Motor neuron (in vitro differentiated cells): ENCODE data around the gene DDX1. TPM values are rescaled to one million over a fixed set of nuclear protein-coding genes. Genes with fewer than 3 reads are reported as not detected.
"Not testable (repeated sequence)": the region's sequence is repeated elsewhere in the genome, so short reads cannot be mapped to it uniquely, and the experiment has no call there.

Source experiments
- ATAC-seq, 8 experiments: fragments of 200-7000 bp; cut with Tn5 transposase; replicated peaks in 6 of 8; 2 replicates each; pipeline ENCODE4 v1.8.0; 2021; ENCODE audit warnings: mild to moderate bottlenecking in 8 of 8, moderate library complexity in 8 of 8
- H3K27ac ChIP-seq, 2 donors: fragments of 250-450 bp; sonication (Bioruptor Pico); 2 replicates each; pipeline ENCODE4 v1.9.0; 2021; ENCODE audit warnings: antibody characterized with exemption in 2 of 2, mild to moderate bottlenecking in 2 of 2, moderate library complexity in 1 of 2
- H3K4me1 ChIP-seq, 2 donors: fragments of 250-450 bp; sonication (Bioruptor Pico); replicated peaks in 1 of 2; 2 replicates each; pipeline ENCODE4 v1.6.1; 2021; ENCODE audit warnings: antibody characterized with exemption in 2 of 2, mild to moderate bottlenecking in 2 of 2, moderate library complexity in 1 of 2
- H3K4me3 ChIP-seq, 5 donors: fragments of 250-450 bp; sonication (Bioruptor Pico); 2 replicates each; pipeline ENCODE4 v1.9.0; 2021; ENCODE audit warnings: antibody characterized with exemption in 5 of 5, mild to moderate bottlenecking in 5 of 5, moderate library complexity in 4 of 5
- WGBS, 10 experiments: fragments of 450-650 bp; shearing (Covaris generic); methylation state at CpG; one replicate each; pipeline ENCODE4 v1.0.0; 2022; 5-methylcytosine and 5-hydroxymethylcytosine counted together
- in situ Hi-C, 9 experiments: fragments of 400-800 bp; cut with MboI; loops; one replicate each; pipeline ENCODE4 v1.15.0; 2021; ENCODE audit warnings: low sequenced_read_pairs in 9 of 9, low pct_unique_long_range_greater_than_20kb in 2 of 9; ENCODE audit not compliant: unreplicated experiment in 9 of 9
- total RNA-seq, 8 experiments: library from RNA; unstranded; fragments of 300-600 nt; gene quantifications; 2 replicates each; pipeline versions ENCODE4 v1.2.3 to v1.2.4, GENCODE V29; 2022

The DDX1 gene
- total RNA-seq: 100 to 1,000 TPM in 3 of 8 experiments, 10 to 100 TPM in 5; 64.3 to 139 (median 88.9) TPM

GRCh38 chr2:15591692-15592463 is at the start of gene DDX1:
DDX1 (plus strand) TSS chr2:15591868; CDS start chr2:15591934, 66 bp downstream.
- peak within 1 kb of the TSS; percentile 96 to 99 for H3K27ac ChIP-seq
- 0 to 3% (median 0%) methylated on average over 3 to 19 of the region's 68 CpGs; no CpG with 5 or more reads in 5 of the 10 experiments for WGBS, 10 experiments
- in situ Hi-C loops: loop anchor here in 3 of 9 experiments (25.0 kb wide), 4 partner anchors 230 to 1180 kb away; partner anchors contain the start of gene LRATD1 (in 2 of the 3)

GRCh38 chr2:15542269-15542668 is 49.4 kb upstream of the DDX1 start:
- in situ Hi-C loops, ATAC-seq, H3K4me1 ChIP-seq, H3K4me3 ChIP-seq, H3K27ac ChIP-seq: not testable (repeated sequence)
- WGBS, 10 experiments: 9 to 60% (median 33%) methylated on average over 1 of the region's 6 CpGs; no CpG with 5 or more reads in 7 of the 10 experiments

More at GRCh38 chr2:15591692-15592463, at the start of gene DDX1:
- Histone ChIP-seq H3K4me1 (peaks cover 3 to 12% of the 10 kb centered on the region in 2 donors), H3K4me3 (peak within 1 kb of the TSS; percentile 68 to 98 (median 96))
- peak; percentile 89 to 95 (median 94) for ATAC-seq

- H3K4me3 ChIP-seq: no peak overlapping the region
- ATAC-seq: no peak
- H3K27ac ChIP-seq: no peak overlapping the region
- 47 to 100% (median 91%) methylated on average over 1 to 3 of the region's 3 CpGs for WGBS, 10 experiments
- H3K4me1 ChIP-seq: peaks cover 0 to 14% of the 10 kb centered on the region in 2 donors
- in situ Hi-C loops: no loop called here
Measured at GRCh38 chr2:15543053-15543452, 48.6 kb upstream of the DDX1 start.

- Histone ChIP-seq H3K27ac (no peak overlapping the region), H3K4me3 (no peak overlapping the region), H3K4me1 (peaks cover 0 to 14% of the 10 kb centered on the region in 2 donors)
- in situ Hi-C loops: no loop called here
- no peak for ATAC-seq
- 67 to 100% (median 96%) methylated on average over 1 to 6 of the region's 6 CpGs; no CpG with 5 or more reads in 1 of the 10 experiments for WGBS, 10 experiments
Measured at GRCh38 chr2:15543541-15543940, 48.1 kb upstream of the DDX1 start.

GRCh38 chr2:15544227-15544626 is 47.4 kb upstream of the DDX1 start:
- Histone ChIP-seq H3K4me3 (no peak overlapping the region), H3K4me1 (peaks cover 0 to 14% of the 10 kb centered on the region in 2 donors), H3K27ac (no peak overlapping the region)
- 88 to 100% (median 93%) methylated on average over 1 to 2 of the region's 2 CpGs; no CpG with 5 or more reads in 1 of the 10 experiments for WGBS, 10 experiments
- in situ Hi-C loops: no loop called here
- no peak for ATAC-seq

GRCh38 chr2:15546297-15547098 is 45.2 kb upstream of the DDX1 start:
- no peak for ATAC-seq

GRCh38 chr2:15547115-15547876 is 44.4 kb upstream of the DDX1 start:
- H3K4me1 ChIP-seq: peaks cover 0 to 14% of the 10 kb centered on the region in 2 donors
- peak overlapping the region in 1 of 2 donors; percentile 4 for H3K27ac ChIP-seq
- H3K4me3 ChIP-seq: no peak overlapping the region
- in situ Hi-C loops: no loop called here
- ATAC-seq: peak in 7 of 8 experiments; percentile 41 to 95 (median 77)
- WGBS, 10 experiments: 74 to 100% (median 90%) methylated on average over 1 to 4 of the region's 4 CpGs; no CpG with 5 or more reads in 1 of the 10 experiments

More at GRCh38 chr2:15546297-15547098, 45.2 kb upstream of the DDX1 start:
- no peak overlapping the region for H3K4me3 ChIP-seq
- peak overlapping the region in 1 of 2 donors; percentile 63 for H3K27ac ChIP-seq
- in situ Hi-C loops: no loop called here
- H3K4me1 ChIP-seq: peaks cover 0 to 14% of the 10 kb centered on the region in 2 donors
- WGBS, 10 experiments: 79 to 100% (median 87%) methylated on average over 1 to 9 of the region's 11 CpGs

- Histone ChIP-seq H3K27ac (no peak overlapping the region), H3K4me3 (no peak overlapping the region), H3K4me1 (peaks cover 0 to 14% of the 10 kb centered on the region in 2 donors)
- ATAC-seq: no peak
- in situ Hi-C loops: no loop called here
- 54 to 100% (median 90%) methylated on average over 1 to 2 of the region's 2 CpGs; no CpG with 5 or more reads in 2 of the 10 experiments for WGBS, 10 experiments
Measured at GRCh38 chr2:15548974-15549373, 42.7 kb upstream of the DDX1 start.

- Histone ChIP-seq H3K27ac (no peak overlapping the region), H3K4me1 (no peaks in the 10 kb centered on the region), H3K4me3 (no peak overlapping the region)
- in situ Hi-C loops: no loop called here
- no peak for ATAC-seq
- no CpG with 5 or more reads among the region's 1 CpG for WGBS, 10 experiments
Measured at GRCh38 chr2:15553519-15553918, 38.1 kb upstream of the DDX1 start.

- Histone ChIP-seq H3K27ac (no peak overlapping the region), H3K4me1 (no peaks in the 10 kb centered on the region), H3K4me3 (no peak overlapping the region)
- 76 to 100% (median 94%) methylated on average over 1 to 3 of the region's 3 CpGs; no CpG with 5 or more reads in 1 of the 10 experiments for WGBS, 10 experiments
- in situ Hi-C loops: no loop called here
- no peak for ATAC-seq
Measured at GRCh38 chr2:15553951-15554350, 37.7 kb upstream of the DDX1 start.

- in situ Hi-C loops: no loop called here
- 74 to 100% (median 89%) methylated on average over 1 to 5 of the region's 5 CpGs for WGBS, 10 experiments
- H3K27ac ChIP-seq: no peak overlapping the region
- no peak for ATAC-seq
- no peak overlapping the region for H3K4me3 ChIP-seq
- H3K4me1 ChIP-seq: peaks cover 2 to 5% of the 10 kb centered on the region in 2 donors
Measured at GRCh38 chr2:15554525-15555218, 37.0 kb upstream of the DDX1 start.

- no peak overlapping the region for H3K4me3 ChIP-seq
- in situ Hi-C loops: no loop called here
- WGBS, 10 experiments: 10 to 100% (median 86%) methylated on average over 2 to 3 of the region's 3 CpGs; no CpG with 5 or more reads in 1 of the 10 experiments
- peak in 1 of 8 experiments; percentile 13 for ATAC-seq
- H3K4me1 ChIP-seq: peaks cover 2 to 6% of the 10 kb centered on the region in 2 donors
- no peak overlapping the region for H3K27ac ChIP-seq
Measured at GRCh38 chr2:15555760-15556193, 35.9 kb upstream of the DDX1 start.
